HepG2 (cell line): ENCODE data around the gene ANKRD65. TPM values are rescaled to one million over a fixed set of nuclear protein-coding genes. Genes with fewer than 3 reads are reported as not detected.

Experiments used
- CERS6 ChIP-seq: sonication (generic); formaldehyde crosslinking; IDR thresholded peaks from 2 replicates; pipeline ENCODE4 v1.5.0; 2020; ENCODE audit warnings: missing genetic modification reagents
- CSRNP1 ChIP-seq: sonication (generic); formaldehyde crosslinking; IDR thresholded peaks from 2 replicates; pipeline ENCODE4 v1.8.1; 2023; ENCODE audit warnings: mild to moderate bottlenecking, missing genetic modification reagents
- EP300 ChIP-seq, 3 experiments: sonication (generic) in 1 of 3; formaldehyde crosslinking in 1 of 3; IDR thresholded peaks; 2 replicates each; pipeline versions ENCODE4 v1.5.1 to v1.6.1; 2011 to 2020; ENCODE audit warnings: low read depth in 2 of 3, low read length in 2 of 3, borderline replicate concordance in 1 of 3, improper control_type of control experiment in 1 of 3, mild to moderate bottlenecking in 1 of 3, missing genetic modification reagents in 1 of 3, moderate library complexity in 1 of 3
- HIC2 ChIP-seq: sonication (generic); formaldehyde crosslinking; IDR thresholded peaks from 2 replicates; pipeline ENCODE4 v1.9.0; 2022; ENCODE audit warnings: low read depth, missing genetic modification reagents
- KDM5B ChIP-seq: sonication (generic); formaldehyde crosslinking; IDR thresholded peaks from 2 replicates; pipeline ENCODE4 v1.4.0; 2020; ENCODE audit warnings: missing genetic modification reagents, mild to moderate bottlenecking, borderline replicate concordance
- MAFF ChIP-seq: IDR thresholded peaks from 2 replicates; pipeline ENCODE4 v1.6.1; 2011; ENCODE audit warnings: low read depth, low read length, improper control_type of control experiment
- MTERF4 ChIP-seq: sonication (generic); formaldehyde crosslinking; IDR thresholded peaks from 2 replicates; pipeline ENCODE4 v1.8.0; 2023; ENCODE audit warnings: mild to moderate bottlenecking, missing genetic modification reagents
- NCOA5 ChIP-seq: sonication (generic); formaldehyde crosslinking; IDR thresholded peaks from 2 replicates; pipeline ENCODE4 v1.4.0; 2020; ENCODE audit warnings: missing genetic modification reagents
- NFRKB ChIP-seq: fragments of 450-650 bp; IDR thresholded peaks from 2 replicates; pipeline ENCODE4 v1.6.1; 2017
- RFXANK ChIP-seq: IDR thresholded peaks from 2 replicates; pipeline ENCODE4 v1.6.1; 2016
- SAP130 ChIP-seq: IDR thresholded peaks from 2 replicates; pipeline ENCODE4 v1.6.1; 2016; ENCODE audit warnings: low read depth
- ZBTB8A ChIP-seq: sonication (generic); formaldehyde crosslinking; IDR thresholded peaks from 2 replicates; pipeline ENCODE4 v1.4.0; 2020; ENCODE audit warnings: mild to moderate bottlenecking, low read depth, missing genetic modification reagents, borderline replicate concordance
- ZNF256 ChIP-seq: sonication (generic); formaldehyde crosslinking; conservative IDR thresholded peaks from 2 replicates; pipeline ENCODE4 v1.4.0; 2020; ENCODE audit warnings: missing genetic modification reagents
- polyA plus RNA-seq, 8 experiments: library from polyadenylated mRNA; depleted of rRNA in 3 of 8; stranded (reverse) in 7 of 8; unstranded in 1 of 8; fragments of >200 nt; fragmentation: Illumina TruSeq in 4 of 8; extraction: Trizol in 4 of 8; gene quantifications; 2 replicates each; pipeline versions ENCODE4 v1.2.1 to v1.2.3, GENCODE V29; 2011 to 2016; ENCODE audit warnings: low read depth in 4 of 8, missing spikeins in 1 of 8, mixed read lengths in 1 of 8; ENCODE audit not compliant: insufficient read depth in 1 of 8
- total RNA-seq, 5 experiments: library from RNA; depleted of rRNA; stranded (reverse); fragments of >200 nt; fragmentation: Illumina TruSeq; extraction: Trizol; gene quantifications; 2 replicates each; pipeline ENCODE4 v1.2.3, GENCODE V29; 2016; ENCODE audit warnings: low read depth in 1 of 5
- TF ChIP-seq, protein P1 (sequence below): sonication (generic); formaldehyde crosslinking; IDR thresholded peaks from 2 replicates; pipeline ENCODE4 v1.4.0; 2020; ENCODE audit warnings: mild to moderate bottlenecking, missing genetic modification reagents
- TF ChIP-seq, protein P2 (sequence below): sonication (generic); formaldehyde crosslinking; IDR thresholded peaks from 2 replicates; pipeline ENCODE4 v1.5.1; 2020; ENCODE audit warnings: missing genetic modification reagents, mild to moderate bottlenecking, borderline replicate concordance

ANKRD65 gene
- total and polyA plus RNA-seq, 2 of the 13 experiments (the other 11 are each of a cell fraction or from before 2014, with no cell fraction given): 12.1 to 30.1 TPM

- TF ChIP-seq CSRNP1 (CRISPR knock-in tag): peak; percentile 44; the same call in 1 of the 2 replicates
- peak; percentile 97 for TF ChIP-seq SAP130 (CRISPR knock-in tag)
- peak; percentile 57; the same call in 1 of the 2 replicates for TF ChIP-seq KDM5B (CRISPR knock-in tag)
- TF ChIP-seq MAFF: no peak
- no peak for TF ChIP-seq ZBTB8A (CRISPR knock-in tag)
- TF ChIP-seq, protein P1, sequence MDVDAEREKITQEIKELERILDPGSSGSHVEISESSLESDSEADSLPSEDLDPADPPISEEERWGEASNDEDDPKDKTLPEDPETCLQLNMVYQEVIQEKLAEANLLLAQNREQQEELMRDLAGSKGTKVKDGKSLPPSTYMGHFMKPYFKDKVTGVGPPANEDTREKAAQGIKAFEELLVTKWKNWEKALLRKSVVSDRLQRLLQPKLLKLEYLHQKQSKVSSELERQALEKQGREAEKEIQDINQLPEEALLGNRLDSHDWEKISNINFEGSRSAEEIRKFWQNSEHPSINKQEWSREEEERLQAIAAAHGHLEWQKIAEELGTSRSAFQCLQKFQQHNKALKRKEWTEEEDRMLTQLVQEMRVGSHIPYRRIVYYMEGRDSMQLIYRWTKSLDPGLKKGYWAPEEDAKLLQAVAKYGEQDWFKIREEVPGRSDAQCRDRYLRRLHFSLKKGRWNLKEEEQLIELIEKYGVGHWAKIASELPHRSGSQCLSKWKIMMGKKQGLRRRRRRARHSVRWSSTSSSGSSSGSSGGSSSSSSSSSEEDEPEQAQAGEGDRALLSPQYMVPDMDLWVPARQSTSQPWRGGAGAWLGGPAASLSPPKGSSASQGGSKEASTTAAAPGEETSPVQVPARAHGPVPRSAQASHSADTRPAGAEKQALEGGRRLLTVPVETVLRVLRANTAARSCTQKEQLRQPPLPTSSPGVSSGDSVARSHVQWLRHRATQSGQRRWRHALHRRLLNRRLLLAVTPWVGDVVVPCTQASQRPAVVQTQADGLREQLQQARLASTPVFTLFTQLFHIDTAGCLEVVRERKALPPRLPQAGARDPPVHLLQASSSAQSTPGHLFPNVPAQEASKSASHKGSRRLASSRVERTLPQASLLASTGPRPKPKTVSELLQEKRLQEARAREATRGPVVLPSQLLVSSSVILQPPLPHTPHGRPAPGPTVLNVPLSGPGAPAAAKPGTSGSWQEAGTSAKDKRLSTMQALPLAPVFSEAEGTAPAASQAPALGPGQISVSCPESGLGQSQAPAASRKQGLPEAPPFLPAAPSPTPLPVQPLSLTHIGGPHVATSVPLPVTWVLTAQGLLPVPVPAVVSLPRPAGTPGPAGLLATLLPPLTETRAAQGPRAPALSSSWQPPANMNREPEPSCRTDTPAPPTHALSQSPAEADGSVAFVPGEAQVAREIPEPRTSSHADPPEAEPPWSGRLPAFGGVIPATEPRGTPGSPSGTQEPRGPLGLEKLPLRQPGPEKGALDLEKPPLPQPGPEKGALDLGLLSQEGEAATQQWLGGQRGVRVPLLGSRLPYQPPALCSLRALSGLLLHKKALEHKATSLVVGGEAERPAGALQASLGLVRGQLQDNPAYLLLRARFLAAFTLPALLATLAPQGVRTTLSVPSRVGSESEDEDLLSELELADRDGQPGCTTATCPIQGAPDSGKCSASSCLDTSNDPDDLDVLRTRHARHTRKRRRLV (CRISPR knock-in tag): peak; percentile 80
- 0 out of 2 replicates have a peak, but pooled peaks have one; percentile 17 for TF ChIP-seq NFRKB
- 0 out of 2 replicates have a peak, but pooled peaks have one; percentile 66 for TF ChIP-seq RFXANK (CRISPR knock-in tag)
- TF ChIP-seq, protein P2, sequence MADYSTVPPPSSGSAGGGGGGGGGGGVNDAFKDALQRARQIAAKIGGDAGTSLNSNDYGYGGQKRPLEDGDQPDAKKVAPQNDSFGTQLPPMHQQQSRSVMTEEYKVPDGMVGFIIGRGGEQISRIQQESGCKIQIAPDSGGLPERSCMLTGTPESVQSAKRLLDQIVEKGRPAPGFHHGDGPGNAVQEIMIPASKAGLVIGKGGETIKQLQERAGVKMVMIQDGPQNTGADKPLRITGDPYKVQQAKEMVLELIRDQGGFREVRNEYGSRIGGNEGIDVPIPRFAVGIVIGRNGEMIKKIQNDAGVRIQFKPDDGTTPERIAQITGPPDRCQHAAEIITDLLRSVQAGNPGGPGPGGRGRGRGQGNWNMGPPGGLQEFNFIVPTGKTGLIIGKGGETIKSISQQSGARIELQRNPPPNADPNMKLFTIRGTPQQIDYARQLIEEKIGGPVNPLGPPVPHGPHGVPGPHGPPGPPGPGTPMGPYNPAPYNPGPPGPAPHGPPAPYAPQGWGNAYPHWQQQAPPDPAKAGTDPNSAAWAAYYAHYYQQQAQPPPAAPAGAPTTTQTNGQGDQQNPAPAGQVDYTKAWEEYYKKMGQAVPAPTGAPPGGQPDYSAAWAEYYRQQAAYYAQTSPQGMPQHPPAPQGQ (CRISPR knock-in tag): 0 out of 2 replicates have a peak, but pooled peaks have one; percentile 7
- TF ChIP-seq NCOA5 (CRISPR knock-in tag): no peak
- 0 out of 2 replicates have a peak, but pooled peaks have one; percentile 3 for TF ChIP-seq CERS6 (CRISPR knock-in tag)
- TF ChIP-seq ZNF256: no peak
- no peak; the same call in 1 of the 2 replicates for TF ChIP-seq HIC2 (CRISPR knock-in tag)
- no peak for TF ChIP-seq EP300 (IDR thresholded peaks at IDR 0.05; ENCODE audit: low read depth in 2 of 2, low read length in 2 of 2)
- no peak for TF ChIP-seq EP300 (CRISPR knock-in tag; IDR thresholded peaks at IDR 0.05; ENCODE audit: borderline replicate concordance)
- peak; percentile 20; the same call in 1 of the 2 replicates for TF ChIP-seq MTERF4 (CRISPR knock-in tag)
Measured at GRCh38 chr1:1399187-1399871, 21.7 kb downstream of the ANKRD65 start, which contains the start of gene CCNL2 (continued).
